Measurements from ENCODE around the gene GRIN2A. TPM values are rescaled to one million over a fixed set of nuclear protein-coding genes. Genes with fewer than 3 reads are reported as not detected.

Gene GRIN2A
- total and polyA plus RNA-seq, 8 donors = 0.03 to 0.96 (median 0.26) TPM

- TF ChIP-seq CTCF (IDR thresholded peaks at IDR 0.05) = no peak
- no peaks in the 10 kb centered on the region for H3K9me3 ChIP-seq
- DNase-seq (no peak), ATAC-seq (no peak)
- intact Hi-C loops (cut with DNase I) = no loop called here
- H3K27me3 ChIP-seq = no peaks in the 10 kb centered on the region
- no peak overlapping the region for H3K27ac ChIP-seq
- H3K4me1 ChIP-seq = no peaks in the 10 kb centered on the region
- no peaks in the 10 kb centered on the region for H3K36me3 ChIP-seq
- no peak overlapping the region for H3K4me3 ChIP-seq
These were observed 117.2 kb downstream of the GRIN2A start for GRCh38 chr16:10065019-10065418.

DNA sequence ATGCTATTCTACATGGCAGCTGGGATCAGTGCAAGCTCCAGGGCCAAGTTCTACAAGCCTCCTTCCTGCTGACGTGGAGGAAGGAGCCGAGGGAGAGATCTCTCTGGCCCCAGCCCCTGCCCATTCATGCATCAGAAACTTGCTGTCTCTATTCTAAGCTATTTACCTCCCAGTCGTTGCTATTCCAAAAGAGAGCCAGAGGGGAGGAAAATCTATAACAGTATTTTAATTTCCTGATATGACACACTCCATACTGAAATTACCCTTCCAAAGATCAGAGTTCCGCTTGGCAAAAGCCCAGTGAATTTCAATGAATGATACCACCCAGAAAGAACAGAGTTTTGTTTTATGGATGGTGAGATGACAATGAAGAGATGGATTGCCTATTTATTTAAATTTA is 133.4 kb downstream of the GRIN2A start:
- intact Hi-C loops (cut with DNase I) = no loop called here

GRCh38 chr16:10045947-10046346 is 136.3 kb downstream of the GRIN2A start:
- ATAC-seq (no peak), DNase-seq (no peak)
- Histone ChIP-seq H3K9me3 (no peaks in the 10 kb centered on the region), H3K4me3 (no peak overlapping the region), H3K27me3 (no peaks in the 10 kb centered on the region), H3K36me3 (no peaks in the 10 kb centered on the region), H3K27ac (no peak overlapping the region), H3K4me1 (no peaks in the 10 kb centered on the region)
- TF ChIP-seq CTCF (IDR thresholded peaks at IDR 0.05) = no peak
- intact Hi-C loops (cut with DNase I) = no loop called here

More for the DNA sequence above, 133.4 kb downstream of the GRIN2A start:
- TF ChIP-seq CTCF (IDR thresholded peaks at IDR 0.05) = no peak
- Histone ChIP-seq H3K27me3 (no peaks in the 10 kb centered on the region), H3K4me1 (no peaks in the 10 kb centered on the region), H3K4me3 (no peak overlapping the region), H3K27ac (no peak overlapping the region), H3K36me3 (no peaks in the 10 kb centered on the region), H3K9me3 (no peaks in the 10 kb centered on the region)
- DNase-seq (no peak), ATAC-seq (no peak)

- ATAC-seq = no peak
- no peaks in the 10 kb centered on the region for H3K27me3 ChIP-seq
- H3K4me1 ChIP-seq = no peaks in the 10 kb centered on the region
- intact Hi-C loops (cut with DNase I) = no loop called here
- no peaks in the 10 kb centered on the region for H3K9me3 ChIP-seq
- TF ChIP-seq CTCF (IDR thresholded peaks at IDR 0.05) = no peak
- H3K36me3 ChIP-seq = no peaks in the 10 kb centered on the region
- DNase-seq = no peak
- H3K27ac ChIP-seq = no peak overlapping the region
- H3K4me3 ChIP-seq = no peak overlapping the region
These were observed 136.9 kb downstream of the GRIN2A start for GRCh38 chr16:10045291-10045775.

DNA sequence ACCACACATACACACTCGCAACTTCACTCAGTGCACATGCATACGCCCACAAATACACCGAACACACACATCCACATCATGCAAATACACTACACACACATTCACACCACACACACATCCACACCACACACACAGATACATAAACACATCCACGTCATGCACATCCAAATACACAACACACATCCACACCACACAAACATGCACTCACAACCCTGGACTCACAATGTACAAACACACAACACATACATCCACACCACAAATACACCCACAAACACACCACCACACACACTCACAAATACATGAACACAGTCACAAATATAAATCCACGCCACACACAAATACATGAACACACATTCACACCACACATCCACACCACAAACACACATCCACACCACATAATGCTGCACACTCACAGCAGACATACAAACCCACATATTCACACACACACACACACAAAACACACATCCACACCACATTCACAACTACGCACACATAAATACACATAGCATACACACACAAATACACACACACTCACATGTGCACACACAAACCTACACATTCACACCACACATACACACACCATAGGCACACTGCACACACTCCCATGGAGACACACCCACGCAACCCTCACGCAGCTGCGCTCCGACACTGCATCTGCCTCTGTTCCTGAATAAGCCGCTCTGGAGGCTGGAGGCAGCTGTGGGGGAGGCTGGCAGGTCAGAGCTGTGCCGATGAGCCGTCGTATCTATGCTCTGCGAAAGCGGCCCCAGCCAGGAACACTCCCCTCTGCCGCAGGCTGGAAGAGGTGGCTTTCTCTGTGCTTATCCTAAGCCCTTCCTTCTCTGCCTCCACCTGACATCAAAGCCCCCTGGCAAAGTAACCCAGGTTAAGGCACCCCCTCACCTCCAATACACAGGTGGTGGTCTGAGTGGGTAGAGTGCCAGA is 141.8 kb downstream of the GRIN2A start:
- no peak for ATAC-seq
- H3K36me3 ChIP-seq = no peaks in the 10 kb centered on the region
- peaks cover 0 to 25% of the 10 kb centered on the region in 2 donors for H3K27me3 ChIP-seq
- H3K9me3 ChIP-seq = no peaks in the 10 kb centered on the region
- no peak for DNase-seq
- intact Hi-C loops (cut with DNase I) = no loop called here
- H3K4me1 ChIP-seq = no peaks in the 10 kb centered on the region
- no peak overlapping the region for H3K27ac ChIP-seq
- H3K4me3 ChIP-seq = no peak overlapping the region
- TF ChIP-seq CTCF (IDR thresholded peaks at IDR 0.05) = no peak

All from left lung (tissue), 10 donors.